Esophagus mucosa (tissue), 1 donor: ENCODE results near the gene ALOXE3. TPM values are rescaled to one million over a fixed set of nuclear protein-coding genes. Genes with fewer than 3 reads are reported as not detected.
A peak's percentile ranks its signal among the peaks of the same experiment; 100 is the strongest.

Experiments used
- ATAC-seq: fragments of 200-7000 bp; cut with Tn5 transposase; one replicate; pipeline ENCODE4 v1.9.1; 2020
- total RNA-seq: library from RNA; stranded (reverse); gene quantifications from one replicate; pipeline ENCODE4 v1.2.4, GENCODE V29; 2023
- donor health status: DM: yes; HTN: yes; CAD: no.

ALOXE3 gene
- total RNA-seq, 1 donor from 2014 or later: 4.0 TPM

DNA sequence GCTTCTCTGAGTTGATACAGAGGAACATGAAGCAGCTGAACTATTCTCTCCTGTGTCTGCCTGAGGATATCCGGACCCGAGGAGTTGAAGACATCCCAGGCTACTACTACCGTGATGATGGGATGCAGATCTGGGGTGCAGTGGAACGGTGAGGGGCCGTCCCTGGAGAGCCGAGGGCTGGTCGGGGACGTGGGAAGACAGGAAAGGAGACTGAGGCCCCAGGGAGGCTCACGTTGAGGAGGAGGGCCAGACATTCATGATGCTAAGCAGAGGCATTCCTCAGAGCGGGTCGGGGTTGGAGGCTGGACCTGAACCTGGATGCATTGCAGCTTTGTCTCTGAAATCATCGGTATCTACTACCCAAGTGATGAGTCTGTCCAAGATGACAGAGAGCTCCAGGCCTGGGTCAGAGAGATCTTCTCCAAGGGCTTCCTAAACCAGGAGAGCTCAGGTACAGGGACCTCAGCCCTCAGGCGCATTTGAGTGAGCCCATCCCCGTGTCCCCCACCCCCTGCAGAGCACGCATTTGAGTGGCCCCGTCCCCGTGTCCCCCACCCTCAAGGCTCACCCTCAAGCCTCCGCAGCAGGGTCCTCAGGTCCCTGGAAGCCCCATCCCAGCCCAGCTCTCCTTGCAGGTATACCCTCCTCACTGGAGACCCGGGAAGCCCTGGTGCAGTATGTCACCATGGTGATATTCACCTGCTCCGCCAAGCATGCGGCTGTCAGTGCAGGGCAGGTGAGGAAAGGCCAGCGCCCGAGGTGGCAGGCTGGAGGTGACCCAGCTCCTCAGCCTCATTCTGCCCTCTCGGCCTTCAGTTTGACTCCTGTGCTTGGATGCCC is 71.2 kb downstream of the ALOXE3 start:
- no peak for ATAC-seq

- ATAC-seq: peak; percentile 17
Measured at GRCh38 chr17:8046306-8046928, 71.9 kb downstream of the ALOXE3 start.

Other genes with a start within 250 kb of the ALOXE3 start
- 50.7 TPM for gene CHD3, start 229.7 kb downstream of the ALOXE3 start, total RNA-seq
- 2.4 TPM for gene RNF227, start 202.2 kb downstream of the ALOXE3 start, total RNA-seq
- gene KCNAB3, start 188.7 kb downstream of the ALOXE3 start, total RNA-seq: 0.44 TPM
- 108 TPM for gene TRAPPC1, start 186.6 kb downstream of the ALOXE3 start, total RNA-seq
- gene CNTROB, start 186.3 kb downstream of the ALOXE3 start, total RNA-seq: 15.4 TPM
- gene GUCY2D, start 115.9 kb downstream of the ALOXE3 start, total RNA-seq: 3.5 TPM
- 121 TPM for gene ALOX15B, start 79.5 kb downstream of the ALOXE3 start, total RNA-seq
- 15.0 TPM for gene ALOX12B, start 30.8 kb downstream of the ALOXE3 start, total RNA-seq
- gene HES7, start 5.6 kb upstream of the ALOXE3 start, total RNA-seq: 0.40 TPM
- 65.0 TPM for gene PER1, start 33.9 kb upstream of the ALOXE3 start, total RNA-seq
- gene VAMP2, start 44.4 kb upstream of the ALOXE3 start, total RNA-seq: 20.9 TPM
- 17.5 TPM for gene TMEM107, start 57.9 kb upstream of the ALOXE3 start, total RNA-seq
- gene BORCS6, start 71.7 kb upstream of the ALOXE3 start, total RNA-seq: 6.3 TPM
- 22.0 TPM for gene AURKB, start 92.1 kb upstream of the ALOXE3 start, total RNA-seq
- gene CTC1, start 129.5 kb upstream of the ALOXE3 start, total RNA-seq: 10.0 TPM
- gene PFAS, start 130.8 kb upstream of the ALOXE3 start, total RNA-seq: 25.1 TPM
- gene RANGRF, start 170.2 kb upstream of the ALOXE3 start, total RNA-seq: 12.7 TPM
- gene SLC25A35, start 176.9 kb upstream of the ALOXE3 start, total RNA-seq: 2.6 TPM
- gene ARHGEF15, start 191.7 kb upstream of the ALOXE3 start, total RNA-seq: 1.8 TPM
- gene ODF4, start 221.3 kb upstream of the ALOXE3 start, total RNA-seq: not detected